ENCODE data around the gene THBS4. TPM values are rescaled to one million over a fixed set of nuclear protein-coding genes. Genes with fewer than 3 reads are reported as not detected.
A peak's percentile ranks its signal among the peaks of the same experiment; 100 is the strongest.
"Not testable (repeated sequence)": the region's sequence is repeated elsewhere in the genome, so short reads cannot be mapped to it uniquely, and the experiment has no call there.

THBS4 gene
- total RNA-seq, 1 donor from 2014 or later = 51.4 TPM

DNA sequence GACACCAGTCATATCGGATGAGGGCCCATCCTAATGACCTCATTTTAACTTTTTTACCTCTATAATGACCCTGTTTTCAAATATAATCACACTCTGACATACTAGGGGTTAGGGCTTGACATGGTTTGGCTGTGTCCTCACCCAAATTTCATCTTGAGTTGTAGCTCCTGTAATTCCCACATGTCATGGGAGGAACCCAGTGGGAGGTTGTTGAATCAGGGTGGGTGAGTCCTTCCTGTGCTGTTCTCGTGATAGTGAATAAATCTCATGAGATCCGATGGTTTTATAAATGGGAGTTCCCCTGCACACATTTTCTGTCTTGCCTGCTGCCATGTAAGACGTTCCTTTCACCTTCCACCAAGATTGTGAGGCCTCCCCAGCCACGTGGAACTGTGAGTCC lies 71.8 kb downstream of the THBS4 start:
- intact Hi-C loops (cut with micrococcal nuclease) = no loop called here
- no peaks in the 10 kb centered on the region for H3K9me3 ChIP-seq (replicated peaks)
- TF ChIP-seq, protein P1, sequence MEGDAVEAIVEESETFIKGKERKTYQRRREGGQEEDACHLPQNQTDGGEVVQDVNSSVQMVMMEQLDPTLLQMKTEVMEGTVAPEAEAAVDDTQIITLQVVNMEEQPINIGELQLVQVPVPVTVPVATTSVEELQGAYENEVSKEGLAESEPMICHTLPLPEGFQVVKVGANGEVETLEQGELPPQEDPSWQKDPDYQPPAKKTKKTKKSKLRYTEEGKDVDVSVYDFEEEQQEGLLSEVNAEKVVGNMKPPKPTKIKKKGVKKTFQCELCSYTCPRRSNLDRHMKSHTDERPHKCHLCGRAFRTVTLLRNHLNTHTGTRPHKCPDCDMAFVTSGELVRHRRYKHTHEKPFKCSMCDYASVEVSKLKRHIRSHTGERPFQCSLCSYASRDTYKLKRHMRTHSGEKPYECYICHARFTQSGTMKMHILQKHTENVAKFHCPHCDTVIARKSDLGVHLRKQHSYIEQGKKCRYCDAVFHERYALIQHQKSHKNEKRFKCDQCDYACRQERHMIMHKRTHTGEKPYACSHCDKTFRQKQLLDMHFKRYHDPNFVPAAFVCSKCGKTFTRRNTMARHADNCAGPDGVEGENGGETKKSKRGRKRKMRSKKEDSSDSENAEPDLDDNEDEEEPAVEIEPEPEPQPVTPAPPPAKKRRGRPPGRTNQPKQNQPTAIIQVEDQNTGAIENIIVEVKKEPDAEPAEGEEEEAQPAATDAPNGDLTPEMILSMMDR (IDR thresholded peaks at IDR 0.05; ENCODE audit: borderline replicate concordance) = no peak
- H3K4me3 ChIP-seq = no peak overlapping the region
- no peaks in the 10 kb centered on the region for H3K36me3 ChIP-seq
- H3K27me3 ChIP-seq (ENCODE audit: low read depth) = no peaks in the 10 kb centered on the region
- H3K4me1 ChIP-seq = peaks cover 30% of the 10 kb centered on the region
- no peak overlapping the region for H3K27ac ChIP-seq (replicated peaks)
- DNase-seq = no peak

DNA sequence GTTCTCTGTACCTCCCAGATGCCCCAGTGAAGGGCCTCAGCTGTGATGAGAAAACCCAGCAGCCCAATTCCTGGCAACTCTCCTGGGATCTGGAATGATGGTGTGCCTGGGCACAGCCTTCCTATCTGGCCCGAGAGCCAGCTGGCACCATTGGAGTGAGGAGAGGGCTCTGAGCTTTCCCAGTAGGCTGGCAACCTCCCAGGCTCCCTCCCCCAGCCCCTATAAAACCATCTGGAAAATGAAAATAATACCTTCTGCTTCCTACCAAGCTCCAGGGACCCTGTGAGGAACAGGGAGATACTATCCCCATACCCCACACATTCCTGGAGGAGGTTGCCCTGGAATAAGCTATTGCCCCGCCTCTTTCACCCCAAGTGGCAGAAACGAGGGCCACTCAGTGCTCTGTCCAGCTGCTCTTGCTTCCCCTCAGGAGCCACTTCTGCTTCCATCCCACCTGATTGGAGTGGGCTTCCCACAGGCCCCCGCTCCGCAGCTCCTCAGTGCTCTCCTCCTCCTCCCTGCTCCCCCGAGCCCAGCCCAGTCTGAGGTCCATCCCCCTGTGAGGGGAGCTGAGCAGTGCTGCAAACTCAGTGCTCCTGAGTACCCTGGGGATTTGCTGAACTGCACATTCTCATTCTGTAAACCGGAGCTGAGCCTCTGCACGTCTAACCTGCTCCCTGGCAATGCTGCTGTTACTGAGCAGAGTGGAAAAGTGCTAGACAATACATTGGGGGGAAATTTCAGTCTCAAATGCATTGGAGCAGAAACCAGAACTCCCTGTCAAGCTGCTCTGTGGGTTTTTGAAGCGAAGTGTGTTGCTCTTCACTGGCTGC lies 74.7 kb downstream of the THBS4 start:
- DNase-seq = peak; percentile 60
- H3K4me3 ChIP-seq = peak overlapping the region; percentile 36
- intact Hi-C loops (cut with micrococcal nuclease) = no loop called here
- H3K9me3 ChIP-seq (replicated peaks) = no peaks in the 10 kb centered on the region
- peak overlapping the region; percentile 73 for H3K27ac ChIP-seq (replicated peaks)
- TF ChIP-seq, protein P1 (IDR thresholded peaks at IDR 0.05; ENCODE audit: borderline replicate concordance) = no peak
- H3K27me3 ChIP-seq (ENCODE audit: low read depth) = no peaks in the 10 kb centered on the region
- H3K36me3 ChIP-seq = no peaks in the 10 kb centered on the region
- H3K4me1 ChIP-seq = peaks cover 24% of the 10 kb centered on the region

DNA sequence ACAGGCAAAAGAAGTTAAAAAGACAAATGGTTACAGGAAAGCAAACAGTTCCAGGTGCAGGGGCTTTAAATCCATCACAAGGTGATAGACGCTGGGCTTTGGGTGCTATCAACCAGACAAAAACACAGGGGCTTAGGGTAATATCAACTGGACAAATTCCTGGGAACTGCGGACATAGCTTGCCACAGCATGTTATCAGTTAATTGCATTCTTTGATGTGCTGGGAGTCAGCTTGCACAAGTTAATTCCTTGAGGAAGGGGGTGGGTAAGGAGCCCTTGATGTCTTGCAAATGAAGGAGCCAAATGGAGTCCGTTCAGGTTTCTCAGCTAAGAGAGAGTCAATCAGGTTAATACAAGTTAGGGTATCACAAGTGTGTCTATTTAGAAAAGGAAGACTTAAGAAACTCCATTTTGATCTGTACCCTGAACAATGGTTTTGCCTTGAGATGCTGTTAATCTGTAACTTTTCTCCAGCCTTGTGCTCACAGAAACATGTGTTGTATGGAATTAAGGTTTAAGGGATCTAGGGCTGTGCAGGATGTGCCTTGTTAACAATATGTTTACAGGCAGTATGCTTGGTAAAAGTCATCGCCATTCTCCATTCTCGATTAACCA lies 76.3 kb downstream of the THBS4 start:
- H3K4me1 ChIP-seq = peaks cover 18% of the 10 kb centered on the region
- intact Hi-C loops (cut with micrococcal nuclease); DNase-seq; H3K27me3 ChIP-seq (ENCODE audit: low read depth); H3K27ac ChIP-seq (replicated peaks); H3K4me3 ChIP-seq; H3K9me3 ChIP-seq (replicated peaks); H3K36me3 ChIP-seq: not testable (repeated sequence)

DNA sequence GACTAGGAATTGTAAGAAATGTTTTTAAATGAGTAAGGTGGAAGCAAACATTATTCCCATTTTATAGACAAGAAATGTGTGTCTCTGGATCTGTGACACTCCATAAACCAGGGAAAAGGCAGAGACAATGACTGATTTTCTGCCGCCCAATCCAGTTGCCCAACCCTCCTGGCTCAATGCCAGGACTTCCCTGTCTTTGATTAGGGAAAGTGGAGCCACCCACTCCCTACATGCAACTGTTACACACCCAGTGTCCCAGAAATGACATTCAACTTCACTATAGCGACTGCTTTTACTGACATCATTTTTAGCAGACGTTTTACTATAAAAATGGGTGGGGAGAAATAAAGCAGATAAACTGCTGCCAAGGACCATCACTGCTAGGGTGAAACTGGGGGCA lies 79.7 kb downstream of the THBS4 start:
- intact Hi-C loops (cut with micrococcal nuclease) = no loop called here
- no peak overlapping the region for H3K27ac ChIP-seq (replicated peaks)
- H3K4me1 ChIP-seq = peaks cover 15% of the 10 kb centered on the region
- no peaks in the 10 kb centered on the region for H3K27me3 ChIP-seq (ENCODE audit: low read depth)
- peaks cover 4% of the 10 kb centered on the region for H3K9me3 ChIP-seq (replicated peaks)
- no peak for DNase-seq
- TF ChIP-seq, protein P1 (IDR thresholded peaks at IDR 0.05; ENCODE audit: borderline replicate concordance) = no peak
- no peaks in the 10 kb centered on the region for H3K36me3 ChIP-seq
- no peak overlapping the region for H3K4me3 ChIP-seq

DNA sequence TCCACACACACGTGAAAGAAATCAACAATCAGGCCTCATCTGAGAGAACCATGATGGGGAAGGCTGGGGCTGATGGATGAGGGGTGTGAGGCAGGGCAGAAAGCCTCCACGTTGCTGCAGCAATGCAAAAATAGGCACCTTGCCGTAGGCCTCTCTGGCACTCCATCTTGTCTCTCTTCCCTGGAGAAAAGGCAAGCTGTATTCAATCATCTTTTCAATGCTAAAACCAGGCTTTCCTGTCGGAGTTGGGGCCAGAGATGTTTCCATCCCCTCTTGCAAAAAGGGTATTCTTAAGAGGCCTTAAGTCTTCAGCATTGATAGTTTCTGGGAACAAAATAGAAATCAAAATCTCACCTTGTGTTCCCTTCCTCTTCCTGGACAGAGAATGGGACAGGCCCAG lies 80.9 kb downstream of the THBS4 start:
- Histone ChIP-seq H3K27me3 (ENCODE audit: low read depth) (no peaks in the 10 kb centered on the region), H3K27ac (replicated peaks) (no peak overlapping the region), H3K9me3 (replicated peaks) (peaks cover 4% of the 10 kb centered on the region), H3K4me1 (peaks cover 8% of the 10 kb centered on the region), H3K4me3 (no peak overlapping the region), H3K36me3 (no peaks in the 10 kb centered on the region)
- intact Hi-C loops (cut with micrococcal nuclease) = no loop called here
- no peak for DNase-seq
- TF ChIP-seq, protein P1 (IDR thresholded peaks at IDR 0.05; ENCODE audit: borderline replicate concordance) = no peak

DNA sequence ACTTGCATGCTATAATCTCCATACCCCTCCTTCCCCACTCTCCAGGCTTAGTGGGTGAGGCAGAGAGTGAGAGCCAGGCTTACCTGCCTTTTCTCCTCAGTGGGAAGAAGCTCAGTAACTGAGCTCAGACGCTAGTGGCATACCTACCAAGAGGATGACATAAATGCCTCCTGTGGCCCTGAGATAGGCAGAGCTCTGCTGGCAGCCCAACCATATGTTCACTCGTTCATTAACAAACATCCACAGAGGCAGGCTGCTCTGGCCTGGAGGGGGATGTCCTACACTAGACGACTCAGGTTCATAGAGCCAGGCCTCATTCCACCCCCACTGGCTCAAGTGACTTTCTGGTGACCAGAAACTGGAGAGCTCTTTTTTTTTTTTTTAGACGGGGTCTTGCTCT lies 81.3 kb downstream of the THBS4 start:
- peaks cover 8% of the 10 kb centered on the region for H3K4me1 ChIP-seq
- no peak overlapping the region for H3K27ac ChIP-seq (replicated peaks)
- no peak overlapping the region for H3K4me3 ChIP-seq
- H3K36me3 ChIP-seq = no peaks in the 10 kb centered on the region
- no peak for DNase-seq
- TF ChIP-seq, protein P1 (IDR thresholded peaks at IDR 0.05; ENCODE audit: borderline replicate concordance) = no peak
- H3K9me3 ChIP-seq (replicated peaks) = peaks cover 4% of the 10 kb centered on the region
- intact Hi-C loops (cut with micrococcal nuclease) = no loop called here
- H3K27me3 ChIP-seq (ENCODE audit: low read depth) = no peaks in the 10 kb centered on the region

All from left ventricle myocardium inferior (tissue), 1 donor.